Measurements from ENCODE around the gene KCNH2. TPM values are rescaled to one million over a fixed set of nuclear protein-coding genes. Genes with fewer than 3 reads are reported as not detected.

The KCNH2 gene
- total and polyA plus RNA-seq, 2 experiments from 2014 or later, result 2.6 to 14.7 TPM

DNA sequence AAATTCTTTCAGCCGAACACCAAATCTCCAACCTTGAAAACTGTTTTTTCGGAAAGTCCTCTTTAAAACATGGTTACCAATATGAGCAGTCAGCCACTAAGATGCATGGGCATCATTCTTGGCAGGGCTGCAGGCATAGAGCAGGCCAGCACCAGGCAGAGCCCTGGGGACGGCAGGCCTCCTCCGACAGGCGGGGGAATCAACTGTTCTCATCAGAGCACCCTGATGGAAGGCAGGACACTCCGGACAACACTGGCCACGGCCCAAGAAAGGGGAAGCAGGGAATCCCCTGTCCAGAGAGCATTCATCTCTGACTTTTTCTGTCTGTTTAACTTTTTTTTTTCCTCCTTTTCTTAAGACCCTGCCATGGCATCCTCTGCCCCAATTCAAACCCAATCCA is 11.3 kb upstream of the KCNH2 start:
- Histone ChIP-seq H3K4me2 (no peak overlapping the region), H3K79me2 (replicated peaks; ENCODE audit: insufficient read depth) (no peaks in the 10 kb centered on the region), H3F3A (replicated peaks; ENCODE audit: low read depth) (no peaks in the 10 kb centered on the region), H3K27me3 (ENCODE audit: insufficient read depth) (no peaks in the 10 kb centered on the region), H3K27ac (ENCODE audit: low read depth) (no peak overlapping the region), H4K20me1 (replicated peaks; ENCODE audit: insufficient read depth) (no peaks in the 10 kb centered on the region), H3K36me3 (ENCODE audit: insufficient read depth) (no peaks in the 10 kb centered on the region), H3K4me3 (no peak overlapping the region), H2AFZ (no peak overlapping the region), H3K9me2 (ENCODE audit: insufficient read depth) (no peaks in the 10 kb centered on the region), H3K4me1 (ENCODE audit: insufficient read depth) (peaks cover 12% of the 10 kb centered on the region)
- no peak for DNase-seq (ENCODE audit: low spot score)
- Mint-ChIP-seq H3K36me3 (ENCODE audit: low read depth) (peaks cover 26% of the 10 kb centered on the region), H3K27me3 (ENCODE audit: insufficient read depth, low read depth, poor library complexity) (peaks cover 23% of the 10 kb centered on the region), H3K4me3 (peak overlapping the region; percentile 71; the same call in 2 of the 3 replicates), H3K9me3 (peaks cover 26% of the 10 kb centered on the region), H3K4me1 (peaks cover 15% of the 10 kb centered on the region), H3K27ac (no peak overlapping the region)
- ATAC-seq, result no peak
- no peak for TF ChIP-seq ZNF114 (CRISPR knock-in tag; IDR thresholded peaks at IDR 0.05)
- no peak for TF ChIP-seq STAT1 (IDR thresholded peaks at IDR 0.05; ENCODE audit: unreplicated experiment)

DNA sequence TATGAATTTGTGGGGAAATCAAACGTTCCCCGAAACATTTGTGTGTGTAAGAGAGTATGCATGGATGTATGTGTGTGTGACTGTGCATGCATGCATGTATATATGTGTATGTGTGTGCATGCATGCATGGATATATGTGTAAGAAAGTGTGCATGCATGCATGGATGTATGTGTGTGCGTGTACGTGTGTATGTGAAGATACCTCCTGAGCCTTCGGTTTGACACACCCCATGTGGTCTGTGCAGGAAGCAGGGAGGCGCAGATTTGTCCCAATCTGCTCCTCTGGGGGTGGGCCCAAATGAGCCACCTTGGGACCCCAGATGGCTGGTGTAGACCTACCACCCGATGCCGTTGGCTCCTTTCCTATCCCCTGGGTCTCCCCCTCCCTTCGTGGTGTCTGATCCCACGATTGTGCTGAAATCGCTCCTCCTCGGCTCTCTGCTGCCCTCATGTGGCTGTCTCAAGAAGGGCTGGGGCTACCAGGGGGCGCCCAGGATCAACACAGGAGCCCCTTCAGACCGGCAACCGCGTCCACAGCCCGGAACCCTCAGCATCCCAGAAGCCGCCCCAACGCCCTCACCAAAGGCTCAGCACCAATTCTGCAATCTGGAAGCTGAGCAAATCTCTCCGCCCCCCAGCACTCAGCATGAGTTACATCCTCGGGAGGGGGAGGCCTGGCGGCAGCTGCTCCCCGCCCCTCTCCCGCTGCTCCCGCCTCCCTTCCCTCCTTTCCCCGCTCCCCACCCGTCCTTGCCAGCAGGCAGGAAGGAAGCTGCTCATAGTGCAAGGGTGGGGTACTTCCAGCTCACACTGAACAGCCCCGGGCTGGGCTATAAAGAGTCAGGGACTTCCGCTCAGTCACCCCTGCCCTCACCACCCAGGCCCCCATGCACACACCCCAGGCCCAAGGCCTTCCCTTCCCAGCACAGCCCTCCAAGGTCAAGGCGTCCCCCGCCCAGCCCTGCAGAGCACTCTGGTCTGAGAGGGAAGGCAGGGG is 10.4 kb upstream of the KCNH2 start:
- peak overlapping the region; percentile 68 for H3K4me3 ChIP-seq
- H3K9me2 ChIP-seq (ENCODE audit: insufficient read depth), result no peaks in the 10 kb centered on the region
- no peaks in the 10 kb centered on the region for H3F3A ChIP-seq (replicated peaks; ENCODE audit: low read depth)
- H2AFZ ChIP-seq, result peak overlapping the region; percentile 98
- ATAC-seq (peak; percentile 70), DNase-seq (ENCODE audit: low spot score) (peak; percentile 91)
- no peak overlapping the region for H3K27ac Mint-ChIP-seq
- no peak overlapping the region for H3K27ac ChIP-seq (ENCODE audit: low read depth)
- TF ChIP-seq STAT1 (IDR thresholded peaks at IDR 0.05; ENCODE audit: unreplicated experiment), result no peak
- TF ChIP-seq POLR2AphosphoS5 (IDR thresholded peaks at IDR 0.05; ENCODE audit: low read depth), result no peak
- TF ChIP-seq, protein P1, sequence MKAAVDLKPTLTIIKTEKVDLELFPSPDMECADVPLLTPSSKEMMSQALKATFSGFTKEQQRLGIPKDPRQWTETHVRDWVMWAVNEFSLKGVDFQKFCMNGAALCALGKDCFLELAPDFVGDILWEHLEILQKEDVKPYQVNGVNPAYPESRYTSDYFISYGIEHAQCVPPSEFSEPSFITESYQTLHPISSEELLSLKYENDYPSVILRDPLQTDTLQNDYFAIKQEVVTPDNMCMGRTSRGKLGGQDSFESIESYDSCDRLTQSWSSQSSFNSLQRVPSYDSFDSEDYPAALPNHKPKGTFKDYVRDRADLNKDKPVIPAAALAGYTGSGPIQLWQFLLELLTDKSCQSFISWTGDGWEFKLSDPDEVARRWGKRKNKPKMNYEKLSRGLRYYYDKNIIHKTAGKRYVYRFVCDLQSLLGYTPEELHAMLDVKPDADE (IDR thresholded peaks at IDR 0.05), result no peak
- TF ChIP-seq, protein P2, sequence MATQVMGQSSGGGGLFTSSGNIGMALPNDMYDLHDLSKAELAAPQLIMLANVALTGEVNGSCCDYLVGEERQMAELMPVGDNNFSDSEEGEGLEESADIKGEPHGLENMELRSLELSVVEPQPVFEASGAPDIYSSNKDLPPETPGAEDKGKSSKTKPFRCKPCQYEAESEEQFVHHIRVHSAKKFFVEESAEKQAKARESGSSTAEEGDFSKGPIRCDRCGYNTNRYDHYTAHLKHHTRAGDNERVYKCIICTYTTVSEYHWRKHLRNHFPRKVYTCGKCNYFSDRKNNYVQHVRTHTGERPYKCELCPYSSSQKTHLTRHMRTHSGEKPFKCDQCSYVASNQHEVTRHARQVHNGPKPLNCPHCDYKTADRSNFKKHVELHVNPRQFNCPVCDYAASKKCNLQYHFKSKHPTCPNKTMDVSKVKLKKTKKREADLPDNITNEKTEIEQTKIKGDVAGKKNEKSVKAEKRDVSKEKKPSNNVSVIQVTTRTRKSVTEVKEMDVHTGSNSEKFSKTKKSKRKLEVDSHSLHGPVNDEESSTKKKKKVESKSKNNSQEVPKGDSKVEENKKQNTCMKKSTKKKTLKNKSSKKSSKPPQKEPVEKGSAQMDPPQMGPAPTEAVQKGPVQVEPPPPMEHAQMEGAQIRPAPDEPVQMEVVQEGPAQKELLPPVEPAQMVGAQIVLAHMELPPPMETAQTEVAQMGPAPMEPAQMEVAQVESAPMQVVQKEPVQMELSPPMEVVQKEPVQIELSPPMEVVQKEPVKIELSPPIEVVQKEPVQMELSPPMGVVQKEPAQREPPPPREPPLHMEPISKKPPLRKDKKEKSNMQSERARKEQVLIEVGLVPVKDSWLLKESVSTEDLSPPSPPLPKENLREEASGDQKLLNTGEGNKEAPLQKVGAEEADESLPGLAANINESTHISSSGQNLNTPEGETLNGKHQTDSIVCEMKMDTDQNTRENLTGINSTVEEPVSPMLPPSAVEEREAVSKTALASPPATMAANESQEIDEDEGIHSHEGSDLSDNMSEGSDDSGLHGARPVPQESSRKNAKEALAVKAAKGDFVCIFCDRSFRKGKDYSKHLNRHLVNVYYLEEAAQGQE (IDR thresholded peaks at IDR 0.05; ENCODE audit: unreplicated experiment), result no peak
- TF ChIP-seq, protein P3, sequence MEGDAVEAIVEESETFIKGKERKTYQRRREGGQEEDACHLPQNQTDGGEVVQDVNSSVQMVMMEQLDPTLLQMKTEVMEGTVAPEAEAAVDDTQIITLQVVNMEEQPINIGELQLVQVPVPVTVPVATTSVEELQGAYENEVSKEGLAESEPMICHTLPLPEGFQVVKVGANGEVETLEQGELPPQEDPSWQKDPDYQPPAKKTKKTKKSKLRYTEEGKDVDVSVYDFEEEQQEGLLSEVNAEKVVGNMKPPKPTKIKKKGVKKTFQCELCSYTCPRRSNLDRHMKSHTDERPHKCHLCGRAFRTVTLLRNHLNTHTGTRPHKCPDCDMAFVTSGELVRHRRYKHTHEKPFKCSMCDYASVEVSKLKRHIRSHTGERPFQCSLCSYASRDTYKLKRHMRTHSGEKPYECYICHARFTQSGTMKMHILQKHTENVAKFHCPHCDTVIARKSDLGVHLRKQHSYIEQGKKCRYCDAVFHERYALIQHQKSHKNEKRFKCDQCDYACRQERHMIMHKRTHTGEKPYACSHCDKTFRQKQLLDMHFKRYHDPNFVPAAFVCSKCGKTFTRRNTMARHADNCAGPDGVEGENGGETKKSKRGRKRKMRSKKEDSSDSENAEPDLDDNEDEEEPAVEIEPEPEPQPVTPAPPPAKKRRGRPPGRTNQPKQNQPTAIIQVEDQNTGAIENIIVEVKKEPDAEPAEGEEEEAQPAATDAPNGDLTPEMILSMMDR (conservative IDR thresholded peaks at IDR 0.05; ENCODE audit: low read depth in 2 of 2), result peak; percentile 82 to 98
- no peak for TF ChIP-seq JUNB (IDR thresholded peaks at IDR 0.05; ENCODE audit: unreplicated experiment)
- no peak for TF ChIP-seq CREB1 (CRISPR knock-in tag; IDR thresholded peaks at IDR 0.05; ENCODE audit: low read depth)
- no peak for TF ChIP-seq ZNF331 (CRISPR knock-in tag; IDR thresholded peaks at IDR 0.05; ENCODE audit: low read depth)
- H3K36me3 Mint-ChIP-seq (ENCODE audit: low read depth), result peaks cover 26% of the 10 kb centered on the region
- H3K4me2 ChIP-seq, result peak overlapping the region; percentile 82
- no peaks in the 10 kb centered on the region for H3K79me2 ChIP-seq (replicated peaks; ENCODE audit: insufficient read depth)
- H3K4me1 ChIP-seq (ENCODE audit: insufficient read depth), result peaks cover 12% of the 10 kb centered on the region
- peaks cover 10% of the 10 kb centered on the region; the same call in 2 of the 3 replicates for H3K4me1 Mint-ChIP-seq
- H3K27me3 ChIP-seq (ENCODE audit: insufficient read depth), result no peaks in the 10 kb centered on the region
- peak overlapping the region; percentile 71 for H3K4me3 Mint-ChIP-seq
- peaks cover 22% of the 10 kb centered on the region for H3K27me3 Mint-ChIP-seq (ENCODE audit: insufficient read depth, low read depth, poor library complexity)
- H3K36me3 ChIP-seq (ENCODE audit: insufficient read depth), result no peaks in the 10 kb centered on the region
- H3K9me3 Mint-ChIP-seq, result peaks cover 26% of the 10 kb centered on the region
- H4K20me1 ChIP-seq (replicated peaks; ENCODE audit: insufficient read depth), result no peaks in the 10 kb centered on the region

Data from GM23338 (cell line).